ENCODE data around the gene ZSWIM5. TPM values are rescaled to one million over a fixed set of nuclear protein-coding genes. Genes with fewer than 3 reads are reported as not detected.
"Not testable (repeated sequence)": the region's sequence is repeated elsewhere in the genome, so short reads cannot be mapped to it uniquely, and the experiment has no call there.

Gene ZSWIM5
- total RNA-seq, 1 donor from 2014 or later, result 2.4 TPM

DNA sequence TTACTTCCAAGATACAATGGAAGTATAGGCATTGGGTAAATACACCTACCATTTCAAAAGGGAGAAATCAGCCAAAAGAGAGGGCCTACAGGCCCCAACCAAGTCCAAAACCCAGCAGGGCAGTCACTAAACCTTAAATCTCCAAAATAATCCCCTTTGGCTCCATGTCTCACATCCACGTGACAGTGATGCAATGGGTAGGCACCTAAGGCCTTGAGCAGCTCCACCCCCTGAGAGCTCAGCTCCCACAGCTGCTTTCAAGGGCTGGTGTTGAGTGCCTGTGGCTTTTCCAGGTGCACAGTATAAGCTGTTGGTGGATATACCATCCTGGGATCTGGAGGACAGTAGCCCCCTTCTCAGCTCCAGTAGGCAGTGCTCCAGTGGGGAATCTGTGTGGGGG is 121.8 kb downstream of the ZSWIM5 start:
- TF ChIP-seq CTCF (IDR thresholded peaks at IDR 0.05; ENCODE audit: unreplicated experiment), result no peak
- H3K36me3 Mint-ChIP-seq, result no peaks in the 10 kb centered on the region
- H3K4me3 Mint-ChIP-seq, result no peak overlapping the region
- H3K27ac Mint-ChIP-seq, result no peak overlapping the region
- H3K9me3 Mint-ChIP-seq, result peaks cover 9% of the 10 kb centered on the region
- H3K27me3 Mint-ChIP-seq (ENCODE audit: low read depth), result no peaks in the 10 kb centered on the region
- no peak for DNase-seq (ENCODE audit: low spot score in 2 of 2, unreplicated experiment in 2 of 2)
- H3K4me1 Mint-ChIP-seq, result no peaks in the 10 kb centered on the region

GRCh38 chr1:45079533-45079932 is 126.9 kb downstream of the ZSWIM5 start:
- no peak for DNase-seq (ENCODE audit: low spot score in 2 of 2, unreplicated experiment in 2 of 2)
- Mint-ChIP-seq H3K4me1 (no peaks in the 10 kb centered on the region), H3K9me3 (peaks cover 40% of the 10 kb centered on the region)

DNA sequence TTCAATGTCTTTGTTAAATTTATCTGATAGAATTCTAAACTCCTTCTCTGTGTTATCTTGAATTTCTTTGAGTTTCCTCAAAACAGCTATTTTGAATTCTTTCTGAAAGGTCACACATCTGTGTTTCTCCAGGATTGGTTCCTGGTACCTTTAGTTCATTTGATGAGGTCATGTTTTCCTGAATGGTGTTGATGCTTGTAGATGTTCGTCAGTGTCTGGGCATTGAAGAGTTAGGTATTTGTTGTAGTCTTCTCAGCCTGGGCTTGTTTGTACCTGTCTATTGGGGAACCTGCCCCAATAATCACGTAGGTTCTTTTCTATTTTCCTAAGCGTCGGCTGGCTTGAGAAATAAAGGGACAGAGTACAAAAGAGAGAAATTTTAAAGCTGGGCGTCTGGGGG is 129.4 kb downstream of the ZSWIM5 start:
- not testable (repeated sequence) for H3K27me3 Mint-ChIP-seq (ENCODE audit: low read depth); H3K4me1 Mint-ChIP-seq; H3K36me3 Mint-ChIP-seq; H3K27ac Mint-ChIP-seq; H3K4me3 Mint-ChIP-seq; DNase-seq (ENCODE audit: low spot score in 2 of 2, unreplicated experiment in 2 of 2)
- H3K9me3 Mint-ChIP-seq, result peaks cover 57% of the 10 kb centered on the region

More at GRCh38 chr1:45079533-45079932, 126.9 kb downstream of the ZSWIM5 start:
- no peak overlapping the region for H3K27ac Mint-ChIP-seq
- no peak overlapping the region for H3K4me3 Mint-ChIP-seq
- TF ChIP-seq CTCF (IDR thresholded peaks at IDR 0.05; ENCODE audit: unreplicated experiment), result no peak
- H3K36me3 Mint-ChIP-seq, result no peaks in the 10 kb centered on the region
- peaks cover 2% of the 10 kb centered on the region for H3K27me3 Mint-ChIP-seq (ENCODE audit: low read depth)

DNA sequence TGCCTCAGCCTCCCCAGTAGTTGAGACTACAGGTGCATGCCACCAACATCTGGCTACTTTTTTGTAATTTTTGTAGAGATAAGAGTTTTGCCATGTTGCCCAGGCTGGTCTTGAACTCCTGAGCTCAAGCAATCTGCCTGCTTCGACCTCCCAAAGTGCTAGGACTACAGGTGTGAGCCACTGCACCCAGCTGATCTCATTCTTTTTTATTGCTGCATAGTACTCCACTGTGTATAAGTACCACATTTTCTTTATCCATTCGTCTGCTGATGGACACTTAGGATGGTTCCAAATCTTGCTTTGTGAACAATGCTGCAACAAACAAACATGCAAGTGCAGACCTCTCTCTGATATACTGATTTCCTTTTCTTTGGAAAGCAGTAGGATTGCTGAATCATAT is 134.8 kb downstream of the ZSWIM5 start:
- no peak for TF ChIP-seq CTCF (IDR thresholded peaks at IDR 0.05; ENCODE audit: unreplicated experiment)
- H3K36me3 Mint-ChIP-seq, result no peaks in the 10 kb centered on the region
- no peaks in the 10 kb centered on the region for H3K4me1 Mint-ChIP-seq
- no peak overlapping the region for H3K4me3 Mint-ChIP-seq
- no peak for DNase-seq (ENCODE audit: low spot score in 2 of 2, unreplicated experiment in 2 of 2)
- no peak overlapping the region for H3K27ac Mint-ChIP-seq
- peaks cover 54% of the 10 kb centered on the region for H3K9me3 Mint-ChIP-seq
- peaks cover 6% of the 10 kb centered on the region for H3K27me3 Mint-ChIP-seq (ENCODE audit: low read depth)

- peaks cover 4% of the 10 kb centered on the region for H3K27me3 Mint-ChIP-seq (ENCODE audit: low read depth)
- no peak for TF ChIP-seq CTCF (IDR thresholded peaks at IDR 0.05; ENCODE audit: unreplicated experiment)
- no peaks in the 10 kb centered on the region for H3K4me1 Mint-ChIP-seq
- peaks cover 25% of the 10 kb centered on the region for H3K9me3 Mint-ChIP-seq
- H3K4me3 Mint-ChIP-seq, result no peak overlapping the region
- H3K36me3 Mint-ChIP-seq, result no peaks in the 10 kb centered on the region
- H3K27ac Mint-ChIP-seq, result no peak overlapping the region
- no peak for DNase-seq (ENCODE audit: low spot score in 2 of 2, unreplicated experiment in 2 of 2)
These were observed 138.6 kb downstream of the ZSWIM5 start for GRCh38 chr1:45067806-45068205.

GRCh38 chr1:45065083-45065482 is 141.3 kb downstream of the ZSWIM5 start:
- Mint-ChIP-seq H3K4me3 (no peak overlapping the region), H3K36me3 (no peaks in the 10 kb centered on the region), H3K27ac (no peak overlapping the region), H3K9me3 (peaks cover 5% of the 10 kb centered on the region), H3K27me3 (ENCODE audit: low read depth) (no peaks in the 10 kb centered on the region), H3K4me1 (no peaks in the 10 kb centered on the region)
- TF ChIP-seq CTCF (IDR thresholded peaks at IDR 0.05; ENCODE audit: unreplicated experiment), result no peak
- no peak for DNase-seq (ENCODE audit: low spot score in 2 of 2, unreplicated experiment in 2 of 2)

DNA sequence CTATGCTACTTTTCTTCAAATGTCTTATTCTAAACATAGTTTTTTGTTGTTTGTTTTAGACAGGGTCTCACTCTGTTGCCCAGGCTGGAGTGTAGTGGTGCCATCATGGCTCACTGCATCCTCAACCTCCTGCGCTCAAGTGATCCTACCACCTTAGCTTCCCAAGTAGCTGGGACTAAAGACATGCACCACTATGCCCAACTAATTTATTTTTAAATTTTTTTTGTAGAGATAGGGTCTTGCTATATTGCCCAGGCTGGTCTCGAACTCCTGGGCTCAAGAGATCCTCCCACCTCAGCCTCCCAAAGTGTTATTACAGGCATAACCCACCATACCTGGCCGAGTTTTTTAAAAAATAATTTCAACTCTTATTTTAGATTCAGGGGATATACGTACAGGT is 143.9 kb downstream of the ZSWIM5 start:
- not testable (repeated sequence) for DNase-seq (ENCODE audit: low spot score in 2 of 2, unreplicated experiment in 2 of 2); H3K27ac Mint-ChIP-seq; H3K27me3 Mint-ChIP-seq (ENCODE audit: low read depth); H3K36me3 Mint-ChIP-seq; H3K9me3 Mint-ChIP-seq; H3K4me1 Mint-ChIP-seq; H3K4me3 Mint-ChIP-seq

Data from mesothelial cell of epicardium (in vitro differentiated cells).